Liver (tissue), 9 donors: Measurements from ENCODE around the gene TLL2. TPM values are rescaled to one million over a fixed set of nuclear protein-coding genes. Genes with fewer than 3 reads are reported as not detected.

Experiments used
- DNase-seq: peaks from one replicate; pipeline ENCODE4 v3.0.0-alpha.2; 2017; ENCODE audit warnings: low spot score
- H3K27ac ChIP-seq, 2 donors: one replicate each; pipeline ENCODE4 v1.7.0; 2013; ENCODE audit warnings: inconsistent platforms in 2 of 2, low read length in 2 of 2, control low read depth in 1 of 2, low read depth in 1 of 2, mild to moderate bottlenecking in 1 of 2
- H3K27me3 ChIP-seq, 4 donors: one replicate each; pipeline versions ENCODE4 v1.6.1 to v1.7.0; 2013; ENCODE audit warnings: low read length in 3 of 4, inconsistent platforms in 1 of 4, mild to moderate bottlenecking in 1 of 4, moderate library complexity in 1 of 4; ENCODE audit not compliant: control insufficient read depth in 4 of 4, insufficient read depth in 4 of 4
- H3K36me3 ChIP-seq, 4 donors: one replicate each; pipeline versions ENCODE4 v1.6.1 to v1.7.0; 2013; ENCODE audit warnings: low read length in 3 of 4, mild to moderate bottlenecking in 3 of 4, low read depth in 1 of 4, moderate library complexity in 1 of 4; ENCODE audit not compliant: control insufficient read depth in 4 of 4, insufficient read depth in 3 of 4
- H3K4me1 ChIP-seq, 4 donors: one replicate each; pipeline versions ENCODE4 v1.6.1 to v1.7.0; 2013; ENCODE audit warnings: low read length in 3 of 4, mild to moderate bottlenecking in 3 of 4, moderate library complexity in 1 of 4; ENCODE audit not compliant: control insufficient read depth in 4 of 4, insufficient read depth in 4 of 4
- H3K4me3 ChIP-seq, 3 donors: one replicate each; pipeline versions ENCODE4 v1.6.1 to v1.7.0; 2013; ENCODE audit warnings: low read length in 3 of 3, control low read depth in 1 of 3, low read depth in 1 of 3, mild to moderate bottlenecking in 1 of 3
- H3K9ac ChIP-seq, 2 donors: one replicate each; pipeline ENCODE4 v1.7.0; 2013; ENCODE audit warnings: low read length in 2 of 2, mild to moderate bottlenecking in 2 of 2, moderate library complexity in 2 of 2, control low read depth in 1 of 2, low read depth in 1 of 2
- H3K9me3 ChIP-seq, 4 donors: one replicate each; pipeline versions ENCODE4 v1.6.1 to v1.7.0; 2013; ENCODE audit warnings: low read length in 3 of 4; ENCODE audit not compliant: control insufficient read depth in 4 of 4
- ATF3 ChIP-seq: IDR thresholded peaks from 2 replicates; pipeline ENCODE4 v1.6.1; 2016; ENCODE audit warnings: antibody characterized with exemption
- CTCF ChIP-seq: fragments of 150-350 bp; IDR thresholded peaks from 2 replicates; pipeline ENCODE4 v1.5.1; 2017; ENCODE audit warnings: improper control_type of control experiment, low read depth, low read length; ENCODE audit not compliant: missing input control
- EGR1 ChIP-seq, 2 donors: IDR thresholded peaks; 2 replicates each; pipeline ENCODE4 v1.6.1; 2016 to 2018; ENCODE audit warnings: antibody characterized with exemption in 2 of 2, low read depth in 2 of 2
- FOXA1 ChIP-seq: IDR thresholded peaks from 2 replicates; pipeline ENCODE4 v1.6.1; 2016; ENCODE audit warnings: antibody characterized with exemption
- FOXA2 ChIP-seq: IDR thresholded peaks from 2 replicates; pipeline ENCODE4 v1.6.1; 2016; ENCODE audit warnings: antibody characterized with exemption
- GABPA ChIP-seq, 2 donors: IDR thresholded peaks in 1 of 2; conservative IDR thresholded peaks in 1 of 2; 2 replicates each; pipeline ENCODE4 v1.6.1; 2016; ENCODE audit warnings: antibody characterized with exemption in 2 of 2, mild to moderate bottlenecking in 1 of 2, moderate library complexity in 1 of 2
- HNF4A ChIP-seq, 2 donors: conservative IDR thresholded peaks; 2 replicates each; pipeline ENCODE4 v1.6.1; 2016; ENCODE audit warnings: antibody characterized with exemption in 2 of 2, mild to moderate bottlenecking in 2 of 2
- HNF4G ChIP-seq: IDR thresholded peaks from 2 replicates; pipeline ENCODE4 v1.6.1; 2016; ENCODE audit warnings: antibody characterized with exemption
- JUND ChIP-seq, 2 donors: IDR thresholded peaks; 2 replicates each; pipeline ENCODE4 v1.6.1; 2016; ENCODE audit warnings: antibody characterized with exemption in 2 of 2
- NR2F2 ChIP-seq: IDR thresholded peaks from 2 replicates; pipeline ENCODE4 v1.6.1; 2016; ENCODE audit warnings: antibody characterized with exemption
- RAD21 ChIP-seq, 2 donors: IDR thresholded peaks; 2 replicates each; pipeline ENCODE4 v1.6.1; 2016; ENCODE audit warnings: antibody characterized with exemption in 2 of 2, mild to moderate bottlenecking in 2 of 2
- RXRA ChIP-seq, 2 donors: IDR thresholded peaks; 2 replicates each; pipeline ENCODE4 v1.6.1; 2017 to 2018; ENCODE audit warnings: antibody characterized with exemption in 2 of 2, mild to moderate bottlenecking in 1 of 2
- SP1 ChIP-seq: IDR thresholded peaks from 2 replicates; pipeline ENCODE4 v1.6.1; 2018; ENCODE audit warnings: antibody characterized with exemption, mild to moderate bottlenecking
- TAF1 ChIP-seq: conservative IDR thresholded peaks from 2 replicates; pipeline ENCODE4 v1.6.1; 2016; ENCODE audit warnings: antibody characterized with exemption, mild to moderate bottlenecking
- YY1 ChIP-seq: IDR thresholded peaks from 2 replicates; pipeline ENCODE4 v1.6.1; 2016; ENCODE audit warnings: antibody characterized with exemption, mild to moderate bottlenecking
- ZBTB33 ChIP-seq: IDR thresholded peaks from 2 replicates; pipeline ENCODE4 v1.6.1; 2016; ENCODE audit warnings: antibody characterized with exemption
- WGBS: extraction: QIAGEN DNeasy Blood & Tissue Kit; methylation state at CpG from one replicate; pipeline ENCODE4 v1.1.7; 2013; 5-methylcytosine and 5-hydroxymethylcytosine counted together
- polyA plus RNA-seq, 2 donors: library from polyadenylated mRNA; stranded (reverse) in 1 of 2; unstranded in 1 of 2; fragments of 200-250 nt in 1 of 2; fragments of >200 nt in 1 of 2; fragmentation: Nextera tagmentation in 1 of 2; extraction: Ambion mirVana in 1 of 2; gene quantifications; one replicate each; pipeline versions ENCODE4 v1.2.1 to v1.2.3, GENCODE V29; 2013 to 2015
- total RNA-seq, 2 donors: library from RNA; depleted of rRNA; stranded (reverse); fragments of >200 nt; gene quantifications; one replicate each; pipeline ENCODE4 v1.2.3, GENCODE V29; 2014
- TF ChIP-seq, protein P1 (sequence below): IDR thresholded peaks from 2 replicates; pipeline ENCODE4 v1.6.1; 2016; ENCODE audit warnings: antibody characterized with exemption, mild to moderate bottlenecking
- TF ChIP-seq, protein P2 (sequence below): IDR thresholded peaks from 2 replicates; pipeline ENCODE4 v1.6.1; 2016; ENCODE audit warnings: antibody characterized with exemption
- donor health status: healthy.
- donor health status: healthy.
- donor health status: healthy.
- donor health status: healthy.
- donor health status: healthy.

The TLL2 gene
- total and polyA plus RNA-seq, 4 donors: 0.06 to 0.19 (median 0.08) TPM; not detected in 1

GRCh38 chr10:96395931-96396877, 117.5 kb downstream of the TLL2 start:
- Histone ChIP-seq H3K9me3 (no peaks in the 10 kb centered on the region), H3K27me3 (peaks cover 0 to 9% (median under 1%) of the 10 kb centered on the region in 4 donors), H3K4me3 (peak overlapping the region in 1 of 3 donors; percentile 14), H3K4me1 (peaks cover 0 to 7% (median 4%) of the 10 kb centered on the region in 4 donors), H3K27ac (no peak overlapping the region), H3K36me3 (no peaks in the 10 kb centered on the region), H3K9ac (no peak overlapping the region)
- WGBS: 19% methylated on average over 24 of the region's 24 CpGs
- peak; percentile 64 for DNase-seq
- TF ChIP-seq CTCF: peak; percentile 83
- no peak for TF ChIP-seq HNF4G
- peak; percentile 88 for TF ChIP-seq RAD21 (IDR thresholded peaks at IDR 0.05)

GRCh38 chr10:96390460-96390864, 123.3 kb downstream of the TLL2 start:
- WGBS: 40% methylated on average over 7 of the region's 7 CpGs
- Histone ChIP-seq H3K9me3 (no peaks in the 10 kb centered on the region), H3K4me3 (no peak overlapping the region), H3K36me3 (no peaks in the 10 kb centered on the region), H3K9ac (no peak overlapping the region), H3K4me1 (peaks cover 2 to 17% (median 11%) of the 10 kb centered on the region in 4 donors), H3K27me3 (peaks cover 0 to 4% (median 0%) of the 10 kb centered on the region in 4 donors), H3K27ac (no peak overlapping the region)
- no peak for DNase-seq
- peak; percentile 24 to 50 for TF ChIP-seq RAD21 (IDR thresholded peaks at IDR 0.05)
- no peak for TF ChIP-seq YY1
- no peak for TF ChIP-seq TAF1
- TF ChIP-seq EGR1 (IDR thresholded peaks at IDR 0.05; ENCODE audit: low read depth in 2 of 2): no peak
- no peak for TF ChIP-seq NR2F2
- TF ChIP-seq GABPA (IDR thresholded peaks at IDR 0.05 in 1 of 2, conservative IDR thresholded peaks at IDR 0.05 in 1 of 2): no peak
- peak; percentile 54 for TF ChIP-seq SP1
- TF ChIP-seq HNF4A (conservative IDR thresholded peaks at IDR 0.05): peak; percentile 65 to 69
- TF ChIP-seq RXRA (IDR thresholded peaks at IDR 0.05): peak; percentile 54 to 59
- no peak for TF ChIP-seq ZBTB33
- TF ChIP-seq CTCF: no peak
- no peak for TF ChIP-seq JUND (IDR thresholded peaks at IDR 0.05)
- no peak for TF ChIP-seq FOXA2
- no peak for TF ChIP-seq HNF4G
- TF ChIP-seq, protein P1, sequence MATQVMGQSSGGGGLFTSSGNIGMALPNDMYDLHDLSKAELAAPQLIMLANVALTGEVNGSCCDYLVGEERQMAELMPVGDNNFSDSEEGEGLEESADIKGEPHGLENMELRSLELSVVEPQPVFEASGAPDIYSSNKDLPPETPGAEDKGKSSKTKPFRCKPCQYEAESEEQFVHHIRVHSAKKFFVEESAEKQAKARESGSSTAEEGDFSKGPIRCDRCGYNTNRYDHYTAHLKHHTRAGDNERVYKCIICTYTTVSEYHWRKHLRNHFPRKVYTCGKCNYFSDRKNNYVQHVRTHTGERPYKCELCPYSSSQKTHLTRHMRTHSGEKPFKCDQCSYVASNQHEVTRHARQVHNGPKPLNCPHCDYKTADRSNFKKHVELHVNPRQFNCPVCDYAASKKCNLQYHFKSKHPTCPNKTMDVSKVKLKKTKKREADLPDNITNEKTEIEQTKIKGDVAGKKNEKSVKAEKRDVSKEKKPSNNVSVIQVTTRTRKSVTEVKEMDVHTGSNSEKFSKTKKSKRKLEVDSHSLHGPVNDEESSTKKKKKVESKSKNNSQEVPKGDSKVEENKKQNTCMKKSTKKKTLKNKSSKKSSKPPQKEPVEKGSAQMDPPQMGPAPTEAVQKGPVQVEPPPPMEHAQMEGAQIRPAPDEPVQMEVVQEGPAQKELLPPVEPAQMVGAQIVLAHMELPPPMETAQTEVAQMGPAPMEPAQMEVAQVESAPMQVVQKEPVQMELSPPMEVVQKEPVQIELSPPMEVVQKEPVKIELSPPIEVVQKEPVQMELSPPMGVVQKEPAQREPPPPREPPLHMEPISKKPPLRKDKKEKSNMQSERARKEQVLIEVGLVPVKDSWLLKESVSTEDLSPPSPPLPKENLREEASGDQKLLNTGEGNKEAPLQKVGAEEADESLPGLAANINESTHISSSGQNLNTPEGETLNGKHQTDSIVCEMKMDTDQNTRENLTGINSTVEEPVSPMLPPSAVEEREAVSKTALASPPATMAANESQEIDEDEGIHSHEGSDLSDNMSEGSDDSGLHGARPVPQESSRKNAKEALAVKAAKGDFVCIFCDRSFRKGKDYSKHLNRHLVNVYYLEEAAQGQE: no peak
- no peak for TF ChIP-seq FOXA1
- TF ChIP-seq, protein P2, sequence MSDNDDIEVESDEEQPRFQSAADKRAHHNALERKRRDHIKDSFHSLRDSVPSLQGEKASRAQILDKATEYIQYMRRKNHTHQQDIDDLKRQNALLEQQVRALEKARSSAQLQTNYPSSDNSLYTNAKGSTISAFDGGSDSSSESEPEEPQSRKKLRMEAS: no peak
- TF ChIP-seq ATF3: no peak
